GM12864 (cell line): ENCODE measurements around the gene HS3ST2.

Experiments
- DNase-seq: peaks from one replicate; pipeline ENCODE4 v3.0.0-alpha.2; 2011; ENCODE audit warnings: low read depth
- H3K4me3 ChIP-seq: 2 replicates; pipeline ENCODE4 v1.5.1; 2011; ENCODE audit warnings: mild to moderate bottlenecking, low read depth, low read length, control low read depth
- CTCF ChIP-seq: IDR thresholded peaks from 2 replicates; pipeline ENCODE4 v1.5.1; 2011; ENCODE audit warnings: low read depth, mild to moderate bottlenecking, moderate library complexity, low read length, control low read depth, inconsistent platforms; ENCODE audit errors: missing control alignments

The HS3ST2 gene

GRCh38 chr16:22926105-22926751, 112.3 kb downstream of the HS3ST2 start:
- TF ChIP-seq CTCF = no peak
- H3K4me3 ChIP-seq = no peak overlapping the region
- DNase-seq = no peak

GRCh38 chr16:22927306-22927705, 113.3 kb downstream of the HS3ST2 start:
- no peak overlapping the region for H3K4me3 ChIP-seq
- no peak for TF ChIP-seq CTCF
- no peak for DNase-seq

DNA sequence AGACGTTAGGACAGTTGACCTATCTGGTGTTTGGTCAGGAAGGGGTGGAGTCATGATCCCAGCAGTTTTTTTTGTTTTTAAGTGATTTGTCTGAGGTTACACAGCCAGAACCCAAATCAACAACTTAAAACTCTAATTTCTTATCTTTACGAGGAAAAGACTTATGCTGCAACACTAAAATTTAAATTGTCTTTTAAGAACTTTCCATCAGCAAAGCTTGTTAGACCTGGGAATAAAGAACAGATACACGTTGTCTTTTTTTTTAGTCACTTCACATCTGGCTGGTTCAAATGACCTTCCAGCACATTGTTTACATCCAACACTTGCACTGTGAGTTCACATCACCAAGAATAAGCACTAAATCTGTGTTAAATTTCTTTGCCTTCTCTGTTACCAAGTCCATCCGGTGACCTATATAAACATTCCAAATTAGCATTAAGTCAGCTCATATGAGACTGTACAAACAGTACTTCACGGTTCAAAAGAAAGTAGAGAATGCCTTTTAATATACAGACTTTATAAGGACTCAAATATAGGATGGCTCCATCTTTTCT, 115.0 kb downstream of the HS3ST2 start:
- no peak for TF ChIP-seq CTCF
- no peak overlapping the region for H3K4me3 ChIP-seq
- DNase-seq = no peak

DNA sequence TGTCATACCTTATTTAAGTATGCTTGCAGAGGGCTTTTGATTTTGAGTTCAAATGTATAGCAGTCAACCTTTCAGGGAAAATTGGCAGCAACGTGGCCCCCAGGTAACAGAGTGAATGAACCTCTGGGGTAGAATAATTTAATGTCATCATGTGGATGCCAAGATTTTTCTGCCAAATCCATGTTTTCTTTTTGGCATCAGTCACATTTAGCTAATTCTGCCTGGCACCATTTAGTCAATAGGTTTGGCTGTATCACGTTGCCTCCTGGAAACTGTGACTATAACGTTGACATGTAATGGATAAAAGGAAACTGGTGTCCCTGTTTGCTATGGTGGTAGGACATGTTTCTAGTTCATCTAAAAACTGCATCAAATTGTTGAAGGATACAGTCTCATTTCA, 115.5 kb downstream of the HS3ST2 start:
- no peak for DNase-seq
- no peak for TF ChIP-seq CTCF
- H3K4me3 ChIP-seq = no peak overlapping the region

DNA sequence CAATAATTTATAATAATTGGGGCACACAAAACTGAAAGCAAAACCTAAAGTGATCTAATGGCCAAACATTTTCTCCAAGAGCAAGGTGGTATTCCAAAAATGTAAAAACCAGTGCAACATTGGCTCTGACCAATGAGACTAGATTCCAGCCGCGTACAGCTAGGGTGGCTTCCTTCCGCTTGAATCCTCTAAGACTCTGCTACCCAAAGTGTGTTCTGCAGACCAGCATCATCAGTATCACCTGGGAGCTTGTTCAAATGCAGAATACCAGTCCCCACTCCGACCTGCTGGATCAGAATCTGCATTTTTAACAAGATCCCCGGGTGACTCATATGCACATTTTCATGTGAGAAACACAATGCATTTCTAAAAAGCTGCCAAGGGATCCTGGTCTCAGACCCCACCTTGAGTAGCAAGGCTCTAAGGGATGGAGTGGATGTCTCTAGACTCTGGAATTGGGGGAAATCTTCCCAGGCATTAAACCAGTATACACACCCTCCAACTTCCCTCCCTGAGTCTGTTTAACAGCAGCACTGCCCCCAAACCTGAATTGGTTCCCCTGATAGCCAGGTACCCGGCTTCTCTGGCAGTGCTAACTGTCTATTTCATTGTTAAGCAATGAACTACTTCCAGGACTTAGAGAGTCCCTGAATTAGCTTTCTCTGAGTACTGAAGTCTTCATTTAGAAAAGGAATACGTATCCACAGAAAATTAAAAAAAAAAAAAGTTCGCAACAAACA, 118.2 kb downstream of the HS3ST2 start:
- no peak for TF ChIP-seq CTCF
- H3K4me3 ChIP-seq = no peak overlapping the region
- DNase-seq = no peak

GRCh38 chr16:22933173-22933572, 119.2 kb downstream of the HS3ST2 start:
- TF ChIP-seq CTCF = no peak
- no peak for DNase-seq

GRCh38 chr16:22934786-22935185, 120.8 kb downstream of the HS3ST2 start:
- no peak for TF ChIP-seq CTCF

More at GRCh38 chr16:22933173-22933572, 119.2 kb downstream of the HS3ST2 start:
- no peak overlapping the region for H3K4me3 ChIP-seq

More at GRCh38 chr16:22934786-22935185, 120.8 kb downstream of the HS3ST2 start:
- DNase-seq = no peak
- H3K4me3 ChIP-seq = no peak overlapping the region
